Measurements from ENCODE around the gene ADAMTS17. TPM values are rescaled to one million over a fixed set of nuclear protein-coding genes. Genes with fewer than 3 reads are reported as not detected.
A peak's percentile ranks its signal among the peaks of the same experiment; 100 is the strongest.

ADAMTS17 gene
- total RNA-seq, 1 experiment from 2014 or later: 1.8 TPM

GRCh38 chr15:100108846-100109245 is 232.9 kb downstream of the ADAMTS17 start:
- ATAC-seq: no peak
- no peaks in the 10 kb centered on the region for H3K9me3 Mint-ChIP-seq
- POLR2A ChIA-PET: no interaction called here
- H3K27ac Mint-ChIP-seq: no peak overlapping the region
- no peak overlapping the region for H3K4me3 Mint-ChIP-seq
- no peaks in the 10 kb centered on the region for H3K27me3 Mint-ChIP-seq (ENCODE audit: low read depth)
- TF ChIP-seq GABPB1 (CRISPR knock-in tag; IDR thresholded peaks at IDR 0.05): no peak
- peaks cover 4% of the 10 kb centered on the region; the same call in 1 of the 2 replicates for H3K4me1 Mint-ChIP-seq
- no peaks in the 10 kb centered on the region for H3K36me3 Mint-ChIP-seq
- CTCF ChIA-PET: no interaction called here
- no peak for DNase-seq (ENCODE audit: low spot score)

- ChIA-PET POLR2A (no interaction called here), CTCF (no interaction called here)
- no peaks in the 10 kb centered on the region for H3K27me3 Mint-ChIP-seq (ENCODE audit: low read depth)
- DNase-seq (ENCODE audit: low spot score): no peak
- H3K36me3 Mint-ChIP-seq: no peaks in the 10 kb centered on the region
- H3K9me3 Mint-ChIP-seq: no peaks in the 10 kb centered on the region
- no peak overlapping the region for H3K27ac Mint-ChIP-seq
- TF ChIP-seq ATF2 (CRISPR knock-in tag; IDR thresholded peaks at IDR 0.05; ENCODE audit: borderline replicate concordance, low read depth) (no peak), FOXJ3 (CRISPR knock-in tag; IDR thresholded peaks at IDR 0.05; ENCODE audit: borderline replicate concordance) (no peak)
- H3K4me3 Mint-ChIP-seq: no peak overlapping the region
- H3K4me1 Mint-ChIP-seq: peaks cover 4% of the 10 kb centered on the region; the same call in 1 of the 2 replicates
- no peak for ATAC-seq
These were observed 233.4 kb downstream of the ADAMTS17 start for GRCh38 chr15:100108346-100108745.

GRCh38 chr15:100107606-100108225 is 234.1 kb downstream of the ADAMTS17 start:
- Mint-ChIP-seq H3K4me3 (no peak overlapping the region), H3K27me3 (ENCODE audit: low read depth) (no peaks in the 10 kb centered on the region), H3K9me3 (no peaks in the 10 kb centered on the region), H3K4me1 (peaks cover 4% of the 10 kb centered on the region; the same call in 1 of the 2 replicates), H3K27ac (no peak overlapping the region), H3K36me3 (no peaks in the 10 kb centered on the region)
- ChIA-PET CTCF (no interaction called here), POLR2A (interaction anchor here (0.8 kb wide), 1 partner anchor 83 kb away, joined by 3 read pairs; no protein-coding TSS in a partner anchor)
- no peak for TF ChIP-seq ZNF121 (CRISPR knock-in tag; IDR thresholded peaks at IDR 0.05)
- TF ChIP-seq AR (CRISPR knock-in tag; IDR thresholded peaks at IDR 0.05): no peak
- TF ChIP-seq TEAD1 (CRISPR knock-in tag; IDR thresholded peaks at IDR 0.05): no peak
- DNase-seq (ENCODE audit: low spot score) (no peak), ATAC-seq (no peak)

GRCh38 chr15:100107151-100107550 is 234.6 kb downstream of the ADAMTS17 start:
- no peak for TF ChIP-seq FOXJ3 (CRISPR knock-in tag; IDR thresholded peaks at IDR 0.05; ENCODE audit: borderline replicate concordance)
- no peak for TF ChIP-seq ZBTB43 (CRISPR knock-in tag; IDR thresholded peaks at IDR 0.05)
- no peak for TF ChIP-seq ELF4 (CRISPR knock-in tag; IDR thresholded peaks at IDR 0.05; ENCODE audit: low read depth)
- peaks cover 4% of the 10 kb centered on the region; the same call in 1 of the 2 replicates for H3K4me1 Mint-ChIP-seq
- CTCF ChIA-PET: no interaction called here

GRCh38 chr15:100106732-100107131 is 235.0 kb downstream of the ADAMTS17 start:
- DNase-seq (ENCODE audit: low spot score) (no peak), ATAC-seq (no peak)
- Mint-ChIP-seq H3K36me3 (no peaks in the 10 kb centered on the region), H3K27me3 (ENCODE audit: low read depth) (no peaks in the 10 kb centered on the region), H3K4me3 (no peak overlapping the region), H3K27ac (no peak overlapping the region), H3K9me3 (peaks cover 4% of the 10 kb centered on the region; the same call in 1 of the 2 replicates), H3K4me1 (peaks cover 4% of the 10 kb centered on the region; the same call in 1 of the 2 replicates)
- ChIA-PET CTCF (interaction anchor here (1.0 kb wide), 1 partner anchor 233 kb away, joined by 4 read pairs; no protein-coding TSS in a partner anchor), POLR2A (no interaction called here)
- TF ChIP-seq GRHL2 (CRISPR knock-in tag; IDR thresholded peaks at IDR 0.05; ENCODE audit: insufficient replicate concordance, severe bottlenecking) (no peak), ZNF281 (CRISPR knock-in tag; IDR thresholded peaks at IDR 0.05) (no peak), ZBTB21 (CRISPR knock-in tag; IDR thresholded peaks at IDR 0.05; ENCODE audit: borderline replicate concordance) (no peak), TCF7 (CRISPR knock-in tag; IDR thresholded peaks at IDR 0.05; ENCODE audit: low read depth) (no peak), CDX4 (CRISPR knock-in tag; IDR thresholded peaks at IDR 0.05; ENCODE audit: borderline replicate concordance) (no peak), ZNF396 (CRISPR knock-in tag; IDR thresholded peaks at IDR 0.05; ENCODE audit: borderline replicate concordance) (no peak), ATF1 (CRISPR knock-in tag; IDR thresholded peaks at IDR 0.05) (no peak), NFE2L1 (CRISPR knock-in tag; IDR thresholded peaks at IDR 0.05) (no peak)

More at GRCh38 chr15:100107151-100107550, 234.6 kb downstream of the ADAMTS17 start:
- Mint-ChIP-seq H3K27ac (0 out of 2 replicates have a peak overlapping the region, but pooled peaks have one; percentile 38), H3K36me3 (no peaks in the 10 kb centered on the region), H3K27me3 (ENCODE audit: low read depth) (no peaks in the 10 kb centered on the region), H3K4me3 (no peak overlapping the region), H3K9me3 (no peaks in the 10 kb centered on the region)
- DNase-seq (ENCODE audit: low spot score) (no peak), ATAC-seq (no peak)
- POLR2A ChIA-PET: interaction anchor here (0.8 kb wide), 1 partner anchor 84 kb away, joined by 3 read pairs; no protein-coding TSS in a partner anchor
